ENCODE results near the gene SLC25A42.
"Not testable (repeated sequence)": the region's sequence is repeated elsewhere in the genome, so short reads cannot be mapped to it uniquely, and the experiment has no call there.

The SLC25A42 gene

DNA sequence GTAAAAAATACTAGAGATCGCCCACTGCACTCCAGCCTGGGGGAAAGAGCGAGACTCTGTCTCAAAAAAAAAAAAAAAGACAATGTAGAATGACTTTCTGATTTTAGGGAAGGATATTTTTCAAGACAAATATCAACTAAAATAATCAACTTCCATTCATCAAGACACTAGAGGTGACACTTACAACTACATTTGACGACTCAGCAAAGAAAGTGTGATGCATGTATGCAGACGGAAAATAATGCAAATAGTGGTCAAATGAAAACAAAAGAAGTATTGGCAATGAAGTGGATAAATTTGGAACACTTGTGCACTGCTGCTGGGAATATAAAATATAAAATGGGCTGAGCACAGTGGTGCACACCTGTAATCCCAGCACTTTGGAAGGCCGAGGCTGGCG is 62.3 kb downstream of the SLC25A42 start:
- no peak for DNase-seq (ENCODE audit: low read depth)
- TF ChIP-seq, protein P1, sequence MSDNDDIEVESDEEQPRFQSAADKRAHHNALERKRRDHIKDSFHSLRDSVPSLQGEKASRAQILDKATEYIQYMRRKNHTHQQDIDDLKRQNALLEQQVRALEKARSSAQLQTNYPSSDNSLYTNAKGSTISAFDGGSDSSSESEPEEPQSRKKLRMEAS (IDR thresholded peaks at IDR 0.05; ENCODE audit: low read depth, low read length): no peak
- no peak overlapping the region for H3K4me3 ChIP-seq (ENCODE audit: low read depth, low read length)

DNA sequence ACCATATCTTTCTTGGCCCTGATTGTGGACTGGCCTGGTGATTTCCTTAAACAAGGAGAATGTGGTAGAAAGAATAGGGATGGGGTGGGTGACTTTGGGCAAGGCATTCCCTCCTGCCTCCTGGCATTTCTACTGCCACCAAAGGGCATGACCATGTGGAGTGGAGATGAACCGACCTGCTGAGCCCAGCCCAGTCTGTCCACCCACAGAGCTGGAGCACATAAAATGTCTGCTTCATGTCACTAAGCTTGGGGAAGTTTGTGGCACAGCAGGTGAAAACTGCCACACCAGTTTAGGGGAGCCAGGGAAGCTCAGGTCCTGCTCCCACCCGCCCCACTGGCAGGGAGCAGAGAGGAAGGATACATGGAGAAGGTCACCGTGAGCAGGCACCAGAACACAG is 68.2 kb downstream of the SLC25A42 start:
- H3K4me3 ChIP-seq (ENCODE audit: low read depth, low read length): no peak overlapping the region
- DNase-seq (ENCODE audit: low read depth): no peak
- no peak for TF ChIP-seq POLR2A (IDR thresholded peaks at IDR 0.05; ENCODE audit: extremely low read depth, insufficient read length)
- TF ChIP-seq, protein P2, sequence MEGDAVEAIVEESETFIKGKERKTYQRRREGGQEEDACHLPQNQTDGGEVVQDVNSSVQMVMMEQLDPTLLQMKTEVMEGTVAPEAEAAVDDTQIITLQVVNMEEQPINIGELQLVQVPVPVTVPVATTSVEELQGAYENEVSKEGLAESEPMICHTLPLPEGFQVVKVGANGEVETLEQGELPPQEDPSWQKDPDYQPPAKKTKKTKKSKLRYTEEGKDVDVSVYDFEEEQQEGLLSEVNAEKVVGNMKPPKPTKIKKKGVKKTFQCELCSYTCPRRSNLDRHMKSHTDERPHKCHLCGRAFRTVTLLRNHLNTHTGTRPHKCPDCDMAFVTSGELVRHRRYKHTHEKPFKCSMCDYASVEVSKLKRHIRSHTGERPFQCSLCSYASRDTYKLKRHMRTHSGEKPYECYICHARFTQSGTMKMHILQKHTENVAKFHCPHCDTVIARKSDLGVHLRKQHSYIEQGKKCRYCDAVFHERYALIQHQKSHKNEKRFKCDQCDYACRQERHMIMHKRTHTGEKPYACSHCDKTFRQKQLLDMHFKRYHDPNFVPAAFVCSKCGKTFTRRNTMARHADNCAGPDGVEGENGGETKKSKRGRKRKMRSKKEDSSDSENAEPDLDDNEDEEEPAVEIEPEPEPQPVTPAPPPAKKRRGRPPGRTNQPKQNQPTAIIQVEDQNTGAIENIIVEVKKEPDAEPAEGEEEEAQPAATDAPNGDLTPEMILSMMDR (IDR thresholded peaks at IDR 0.05; ENCODE audit: low read depth, low read length): no peak
- TF ChIP-seq, protein P1 (IDR thresholded peaks at IDR 0.05; ENCODE audit: low read depth, low read length): no peak
- TF ChIP-seq MYC (IDR thresholded peaks at IDR 0.05; ENCODE audit: low read depth, low read length): no peak

DNA sequence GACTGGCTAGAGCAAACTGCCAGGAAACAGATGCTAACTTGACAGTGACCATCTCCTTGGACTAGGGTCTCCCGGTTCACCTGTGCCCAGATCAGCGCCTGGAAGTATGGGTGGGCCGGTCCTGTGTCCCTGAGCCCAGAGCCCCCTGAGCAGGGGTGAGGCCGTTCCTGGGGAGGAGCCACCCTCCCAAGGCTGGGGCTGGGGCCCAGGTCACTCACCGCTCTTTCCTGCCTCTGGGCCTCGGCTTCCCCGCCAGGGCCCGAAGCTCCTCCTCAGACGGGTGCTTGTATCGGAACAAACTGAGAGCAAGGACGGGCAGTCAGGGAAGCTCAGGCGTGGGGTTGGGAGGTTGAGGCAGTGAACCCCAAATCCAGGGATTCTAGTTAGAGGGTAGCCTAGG is 69.1 kb downstream of the SLC25A42 start:
- TF ChIP-seq, protein P2 (IDR thresholded peaks at IDR 0.05; ENCODE audit: low read depth, low read length): no peak
- TF ChIP-seq MYC (IDR thresholded peaks at IDR 0.05; ENCODE audit: low read depth, low read length) (no peak), POLR2A (IDR thresholded peaks at IDR 0.05; ENCODE audit: extremely low read depth, insufficient read length) (no peak)
- TF ChIP-seq, protein P1 (IDR thresholded peaks at IDR 0.05; ENCODE audit: low read depth, low read length): no peak
- no peak overlapping the region for H3K4me3 ChIP-seq (ENCODE audit: low read depth, low read length)
- DNase-seq (ENCODE audit: low read depth): no peak

- DNase-seq (ENCODE audit: low read depth): no peak
Measured at GRCh38 chr19:19133985-19134384, 70.2 kb downstream of the SLC25A42 start.

DNA sequence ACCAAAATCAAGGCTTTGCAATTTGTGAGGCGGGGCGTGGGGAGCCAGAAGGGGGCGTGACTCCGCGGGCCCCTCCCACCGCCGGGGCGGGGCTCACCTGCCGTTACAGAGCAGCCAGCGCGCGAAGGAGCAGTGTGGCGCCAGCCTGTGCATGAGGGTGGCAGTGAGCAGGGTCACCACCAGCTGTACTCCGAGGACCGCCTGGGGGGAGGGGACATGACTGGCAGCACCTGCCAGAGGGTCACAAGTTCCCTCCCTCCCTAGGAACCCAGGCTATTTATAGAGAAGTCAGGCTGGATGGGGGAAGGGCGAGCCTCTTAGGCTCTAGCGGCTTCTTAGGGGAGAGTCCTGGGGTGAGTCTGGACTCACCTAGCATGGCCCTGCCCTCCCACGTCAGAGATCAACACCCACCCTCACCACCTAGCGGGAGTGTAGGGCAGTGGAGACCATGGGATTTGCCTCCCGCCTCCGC is 70.9 kb downstream of the SLC25A42 start:
- peak; percentile 11 for DNase-seq (ENCODE audit: low read depth)
- TF ChIP-seq, protein P1 (IDR thresholded peaks at IDR 0.05; ENCODE audit: low read depth, low read length): no peak
- no peak for TF ChIP-seq POLR2A (IDR thresholded peaks at IDR 0.05; ENCODE audit: extremely low read depth, insufficient read length)
- TF ChIP-seq MYC (IDR thresholded peaks at IDR 0.05; ENCODE audit: low read depth, low read length): no peak
- TF ChIP-seq, protein P2 (IDR thresholded peaks at IDR 0.05; ENCODE audit: low read depth, low read length): no peak
- no peak overlapping the region for H3K4me3 ChIP-seq (ENCODE audit: low read depth, low read length)

More at GRCh38 chr19:19133985-19134384, 70.2 kb downstream of the SLC25A42 start:
- TF ChIP-seq, protein P1 (IDR thresholded peaks at IDR 0.05; ENCODE audit: low read depth, low read length): no peak
- TF ChIP-seq MYC (IDR thresholded peaks at IDR 0.05; ENCODE audit: low read depth, low read length) (no peak), POLR2A (IDR thresholded peaks at IDR 0.05; ENCODE audit: extremely low read depth, insufficient read length) (no peak)
- TF ChIP-seq, protein P2 (IDR thresholded peaks at IDR 0.05; ENCODE audit: low read depth, low read length): no peak
- H3K4me3 ChIP-seq (ENCODE audit: low read depth, low read length): no peak overlapping the region

DNA sequence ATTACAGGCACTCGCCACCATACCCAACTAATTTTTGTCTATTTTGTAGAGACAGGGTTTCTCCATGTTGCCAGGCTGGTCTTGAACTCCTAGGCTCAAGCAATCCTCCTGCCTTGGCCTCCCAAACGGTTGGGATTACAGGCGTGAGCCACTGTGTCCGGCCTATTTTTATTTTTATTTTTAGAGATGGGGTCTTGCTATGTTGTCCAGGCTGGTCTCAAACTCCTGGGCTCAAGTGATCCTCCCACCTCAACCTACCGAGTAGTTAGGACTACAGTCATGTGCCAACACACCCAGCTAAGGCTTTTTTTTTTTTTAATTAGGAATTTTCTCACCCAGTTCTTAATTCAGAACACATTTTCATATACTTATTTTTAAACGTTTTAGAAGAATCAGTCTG is 71.9 kb downstream of the SLC25A42 start:
- not testable (repeated sequence) for H3K4me3 ChIP-seq (ENCODE audit: low read depth, low read length); DNase-seq (ENCODE audit: low read depth)

GRCh38 chr19:19137556-19138108 is 73.8 kb downstream of the SLC25A42 start:
- DNase-seq (ENCODE audit: low read depth): no peak

More at GRCh38 chr19:19137556-19138108, 73.8 kb downstream of the SLC25A42 start:
- TF ChIP-seq POLR2A (IDR thresholded peaks at IDR 0.05; ENCODE audit: extremely low read depth, insufficient read length) (no peak), MYC (IDR thresholded peaks at IDR 0.05; ENCODE audit: low read depth, low read length) (no peak)
- TF ChIP-seq, protein P2 (IDR thresholded peaks at IDR 0.05; ENCODE audit: low read depth, low read length): no peak
- TF ChIP-seq, protein P1 (IDR thresholded peaks at IDR 0.05; ENCODE audit: low read depth, low read length): no peak
- H3K4me3 ChIP-seq (ENCODE audit: low read depth, low read length): peak overlapping the region; percentile 80

All from NB4 (cell line).